Endothelial cell of umbilical vein (primary cell): ENCODE measurements around the gene GPRASP1. TPM values are rescaled to one million over a fixed set of nuclear protein-coding genes. Genes with fewer than 3 reads are reported as not detected.

Source experiments
- BruUV-seq: library from RNA; stranded (reverse); fragments of 400-500 nt; replicated peaks from 2 replicates; lab custom pipeline; 2021; lab: Mats Ljungman, UMichigan
- CTCF ChIA-PET: fragments of 300-600, 350-600 bp; sonication (Branson Sonifier 250); formaldehyde crosslinking; loops from one replicate; lab custom pipeline; 2021; ENCODE audit warnings: antibody characterized with exemption, inconsistent platforms; lab: Charles Lee
- POLR2A ChIA-PET: fragments of 300-600, 350-600 bp; sonication (Branson Sonifier 250); formaldehyde crosslinking; loops from one replicate; lab custom pipeline; 2021; ENCODE audit warnings: antibody characterized with exemption, inconsistent platforms; lab: Charles Lee
- DNase-seq: peaks from one replicate; pipeline ENCODE4 v3.0.0-alpha.2; 2011; ENCODE audit warnings: low read depth, low spot score
- FAIRE-seq: peaks from 2 replicates; lab custom pipeline; 2011; peaks lifted over from hg19 to GRCh38; lab: Jason Lieb, UNC
- H2AFZ ChIP-seq: 2 replicates; pipeline ENCODE4 v1.6.0; 2012; ENCODE audit warnings: low read depth, low read length, control low read depth, inconsistent platforms
- H3K27ac ChIP-seq: 2 replicates; pipeline ENCODE4 v1.5.1; 2011; ENCODE audit warnings: low read depth, mild to moderate bottlenecking, control low read depth, low read length, moderate library complexity; ENCODE audit not compliant: insufficient read depth
- H3K27me3 ChIP-seq, 2 experiments: 2 replicates each; pipeline versions ENCODE4 v1.6.0 to v1.6.1; 2011; ENCODE audit warnings: low read length in 2 of 2, mixed read lengths in 1 of 2; ENCODE audit not compliant: control insufficient read depth in 2 of 2, insufficient read depth in 2 of 2
- H3K36me3 ChIP-seq, 2 experiments: 2 replicates in 1 of 2; 3 replicates in 1 of 2; pipeline ENCODE4 v1.5.1; 2011; ENCODE audit warnings: low read length in 2 of 2, mild to moderate bottlenecking in 1 of 2, moderate library complexity in 1 of 2; ENCODE audit not compliant: control insufficient read depth in 2 of 2, insufficient read depth in 2 of 2; ENCODE audit errors: extremely low read depth in 1 of 2
- H3K4me1 ChIP-seq: 3 replicates; pipeline ENCODE4 v1.5.1; 2011; ENCODE audit warnings: mild to moderate bottlenecking, low read length; ENCODE audit not compliant: control insufficient read depth, insufficient read depth; ENCODE audit errors: extremely low read depth
- H3K4me2 ChIP-seq: 2 replicates; pipeline ENCODE4 v1.6.1; 2011; ENCODE audit warnings: low read length, control low read depth, mixed read lengths; ENCODE audit not compliant: insufficient read depth
- H3K4me3 ChIP-seq, 3 experiments: fragments of 200-600 bp in 1 of 3; sonication (generic), shearing (Covaris generic) in 1 of 3; replicated peaks in 1 of 3; 2 replicates each; pipeline ENCODE4 v1.5.1; 2011 to 2016; ENCODE audit warnings: control low read depth in 3 of 3, low read length in 3 of 3, mild to moderate bottlenecking in 2 of 3, inconsistent platforms in 1 of 3, low read depth in 1 of 3, moderate library complexity in 1 of 3; ENCODE audit not compliant: insufficient read depth in 1 of 3
- H3K79me2 ChIP-seq: 2 replicates; pipeline ENCODE4 v1.6.0; 2012; ENCODE audit warnings: low read length, inconsistent platforms; ENCODE audit not compliant: control insufficient read depth, insufficient read depth
- H3K9ac ChIP-seq: replicated peaks from 2 replicates; pipeline ENCODE3; 2011; ENCODE audit warnings: low read length, control low read depth; ENCODE audit not compliant: insufficient read depth; ENCODE audit errors: extremely low read depth
- H3K9me1 ChIP-seq: replicated peaks from 3 replicates; pipeline ENCODE4 v1.6.0; 2011; ENCODE audit warnings: mild to moderate bottlenecking, low read length; ENCODE audit not compliant: control insufficient read depth, insufficient read depth; ENCODE audit errors: extremely low read depth
- H3K9me3 ChIP-seq: replicated peaks from 2 replicates; pipeline ENCODE4 v1.5.1; 2012; ENCODE audit warnings: low read length, inconsistent platforms; ENCODE audit not compliant: control insufficient read depth, insufficient read depth
- H4K20me1 ChIP-seq: replicated peaks from 2 replicates; pipeline ENCODE3; 2011; ENCODE audit warnings: mild to moderate bottlenecking, low read length; ENCODE audit not compliant: control insufficient read depth, insufficient read depth; ENCODE audit errors: extremely low read depth
- EZH2 ChIP-seq: IDR thresholded peaks from 2 replicates; pipeline ENCODE4 v1.6.1; 2012; ENCODE audit warnings: borderline replicate concordance, low read depth, mild to moderate bottlenecking, moderate library complexity, low read length, inconsistent platforms; ENCODE audit not compliant: severe bottlenecking
- FOS ChIP-seq: IDR thresholded peaks from 2 replicates; pipeline ENCODE4 v1.6.1; 2011; ENCODE audit warnings: mild to moderate bottlenecking, low read length, moderate library complexity, borderline replicate concordance; ENCODE audit not compliant: insufficient read depth
- GATA2 ChIP-seq: IDR thresholded peaks from 2 replicates; pipeline ENCODE4 v1.7.0; 2011; ENCODE audit warnings: low read depth, mild to moderate bottlenecking, moderate library complexity, mixed read lengths, low read length; ENCODE audit not compliant: insufficient read length, insufficient read depth
- JUN ChIP-seq: IDR thresholded peaks from 2 replicates; pipeline ENCODE4 v1.6.1; 2011; ENCODE audit warnings: borderline replicate concordance, low read depth; ENCODE audit not compliant: insufficient read length, insufficient read depth
- MYC ChIP-seq: IDR thresholded peaks from one replicate; pipeline ENCODE4 v1.6.1; 2011; ENCODE audit warnings: mild to moderate bottlenecking, low read depth, low read length
- POLR2A ChIP-seq: IDR thresholded peaks from 2 replicates; pipeline ENCODE4 v1.6.1; 2012; ENCODE audit warnings: low read depth, mild to moderate bottlenecking, control low read depth, low read length
- POLR2AphosphoS5 ChIP-seq: IDR thresholded peaks from 2 replicates; pipeline ENCODE4 v1.6.1; 2012; ENCODE audit warnings: low read depth, mild to moderate bottlenecking, control low read depth, low read length, moderate library complexity; ENCODE audit not compliant: insufficient read depth
- dilution Hi-C: fragments of 300-500 bp; cut with MboI; formaldehyde crosslinking; loops from one replicate; pipeline ENCODE4 v1.15.0; 2019; ENCODE audit warnings: low sequenced_read_pairs; ENCODE audit not compliant: extremely low pct_ligation_motif_present
- intact Hi-C: fragments of 100-400 bp; cut with micrococcal nuclease; formaldehyde crosslinking; loops from one replicate; pipeline ENCODE4 v1.10.0; 2022
- polyA plus RNA-seq, 4 experiments: library from polyadenylated mRNA; depleted of rRNA in 3 of 4; stranded (reverse) in 3 of 4; unstranded in 1 of 4; fragments of >200 nt; gene quantifications; 2 replicates each; pipeline versions ENCODE4 v1.2.1 to v1.2.3, GENCODE V29; 2011 to 2012; ENCODE audit warnings: missing spikeins in 1 of 4
- total RNA-seq: library from RNA; stranded (reverse); gene quantifications from 2 replicates; pipeline ENCODE4 v1.2.3, GENCODE V29; 2021
- TF ChIP-seq, protein P1 (sequence below), 2 donors: IDR thresholded peaks; 1 replicate in 1 of 2; 2 replicates in 1 of 2; pipeline ENCODE4 v1.5.1; 2011; ENCODE audit warnings: low read length in 2 of 2, mild to moderate bottlenecking in 2 of 2, moderate library complexity in 2 of 2, control low read depth in 1 of 2, inconsistent platforms in 1 of 2, low read depth in 1 of 2; ENCODE audit not compliant: insufficient read depth in 1 of 2; ENCODE audit errors: extremely low read depth in 1 of 2
- TF ChIP-seq, protein P2 (sequence below): IDR thresholded peaks from 2 replicates; pipeline ENCODE4 v1.6.1; 2011; ENCODE audit not compliant: insufficient read depth, insufficient read length

The GPRASP1 gene
- total and polyA plus RNA-seq, 2 donors (not counting 3 experiments of a cell fraction or from before 2014, with no cell fraction given), result 0.32 to 2.1 TPM

DNA sequence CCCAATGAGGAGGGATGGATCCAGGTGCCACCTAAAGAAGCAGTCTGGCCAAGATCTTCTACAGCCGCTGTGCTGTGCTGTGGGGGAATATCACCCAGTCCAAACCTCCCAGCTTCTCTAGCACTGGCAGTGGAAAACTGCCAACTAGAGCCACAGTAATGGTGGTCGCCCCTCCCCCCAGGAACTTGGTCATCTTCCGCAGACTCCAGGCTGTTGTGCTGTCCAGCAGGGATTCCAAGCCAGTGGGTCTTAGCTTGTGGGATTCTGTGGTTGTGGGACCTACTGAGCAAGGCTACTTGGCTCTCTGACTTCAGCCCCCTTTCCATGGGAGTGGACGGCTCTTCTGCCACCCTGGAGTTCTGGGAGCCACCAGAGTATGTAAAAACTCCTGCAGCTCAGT lies 18.2 kb downstream of the GPRASP1 start:
- Histone ChIP-seq H3K36me3 (no peaks in the 10 kb centered on the region), H3K9ac (no peak overlapping the region), H3K9me3 (no peaks in the 10 kb centered on the region), H2AFZ (no peak overlapping the region), H3K27me3 (no peaks in the 10 kb centered on the region), H3K4me3 (no peak overlapping the region), H3K4me2 (no peak overlapping the region), H3K27ac (no peak overlapping the region), H3K79me2 (no peaks in the 10 kb centered on the region), H4K20me1 (no peaks in the 10 kb centered on the region), H3K4me1 (peaks cover 8% of the 10 kb centered on the region), H3K9me1 (no peaks in the 10 kb centered on the region)
- dilution Hi-C loops, result no loop called here
- intact Hi-C loops, result loop anchor here (5.0 kb wide), 1 partner anchor 43 kb away; the partner anchor contains the start of gene GPRASP2
- TF ChIP-seq POLR2A (no peak), EZH2 (no peak), JUN (no peak), FOS (no peak), GATA2 (no peak), POLR2AphosphoS5 (no peak), MYC (no peak)
- TF ChIP-seq, protein P1, sequence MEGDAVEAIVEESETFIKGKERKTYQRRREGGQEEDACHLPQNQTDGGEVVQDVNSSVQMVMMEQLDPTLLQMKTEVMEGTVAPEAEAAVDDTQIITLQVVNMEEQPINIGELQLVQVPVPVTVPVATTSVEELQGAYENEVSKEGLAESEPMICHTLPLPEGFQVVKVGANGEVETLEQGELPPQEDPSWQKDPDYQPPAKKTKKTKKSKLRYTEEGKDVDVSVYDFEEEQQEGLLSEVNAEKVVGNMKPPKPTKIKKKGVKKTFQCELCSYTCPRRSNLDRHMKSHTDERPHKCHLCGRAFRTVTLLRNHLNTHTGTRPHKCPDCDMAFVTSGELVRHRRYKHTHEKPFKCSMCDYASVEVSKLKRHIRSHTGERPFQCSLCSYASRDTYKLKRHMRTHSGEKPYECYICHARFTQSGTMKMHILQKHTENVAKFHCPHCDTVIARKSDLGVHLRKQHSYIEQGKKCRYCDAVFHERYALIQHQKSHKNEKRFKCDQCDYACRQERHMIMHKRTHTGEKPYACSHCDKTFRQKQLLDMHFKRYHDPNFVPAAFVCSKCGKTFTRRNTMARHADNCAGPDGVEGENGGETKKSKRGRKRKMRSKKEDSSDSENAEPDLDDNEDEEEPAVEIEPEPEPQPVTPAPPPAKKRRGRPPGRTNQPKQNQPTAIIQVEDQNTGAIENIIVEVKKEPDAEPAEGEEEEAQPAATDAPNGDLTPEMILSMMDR (IDR thresholded peaks at IDR 0.05; ENCODE audit: extremely low read depth in 1 of 2, insufficient read depth in 1 of 2, low read depth in 1 of 2, low read length in 2 of 2), result no peak
- TF ChIP-seq, protein P2, sequence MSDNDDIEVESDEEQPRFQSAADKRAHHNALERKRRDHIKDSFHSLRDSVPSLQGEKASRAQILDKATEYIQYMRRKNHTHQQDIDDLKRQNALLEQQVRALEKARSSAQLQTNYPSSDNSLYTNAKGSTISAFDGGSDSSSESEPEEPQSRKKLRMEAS, result no peak
- FAIRE-seq (peak; percentile 92), DNase-seq (peak; percentile 47)
- ChIA-PET POLR2A (no interaction called here), CTCF (interaction anchor here (1.2 kb wide), 1 partner anchor 24 kb away, joined by 3 read pairs; no protein-coding TSS in a partner anchor)
- BruUV-seq, result no TSS peak
